B cell (primary cell): ENCODE data around the gene ASPG. TPM values are rescaled to one million over a fixed set of nuclear protein-coding genes. Genes with fewer than 3 reads are reported as not detected.

Experiments
- ATAC-seq: fragments of 200-7000 bp; cut with Tn5 transposase; one replicate; pipeline ENCODE4 v1.10.0; 2021; ENCODE audit warnings: low read depth, mild to moderate bottlenecking, moderate number of reproducible peaks, moderate library complexity
- CTCF ChIA-PET: fragments of 350-600 bp; sonication (Branson Sonifier 250); formaldehyde crosslinking; loops from one replicate; lab custom pipeline; 2021; ENCODE audit warnings: antibody characterized with exemption, inconsistent platforms; lab: Charles Lee
- POLR2A ChIA-PET: fragments of 350-600 bp; sonication (Branson Sonifier 250); formaldehyde crosslinking; loops from one replicate; lab custom pipeline; 2021; ENCODE audit warnings: antibody characterized with exemption; lab: Charles Lee
- DNase-seq: peaks from one replicate; pipeline ENCODE4 v3.0.0; 2013
- H2AFZ ChIP-seq: 2 replicates; pipeline ENCODE4 v1.6.1; 2012; ENCODE audit warnings: mild to moderate bottlenecking, low read depth, low read length; ENCODE audit not compliant: insufficient read depth, poor library complexity, severe bottlenecking
- H3K27ac ChIP-seq, 2 donors: 1 replicate in 1 of 2; 2 replicates in 1 of 2; pipeline ENCODE4 v1.5.1; 2012 to 2013; ENCODE audit warnings: low read length in 2 of 2, mild to moderate bottlenecking in 2 of 2, moderate library complexity in 1 of 2
- H3K27me3 ChIP-seq, 4 experiments: fragments of 200-600 bp in 1 of 4; sonication (generic) in 1 of 4; replicated peaks in 1 of 4; 1 replicate in 2 of 4; 2 replicates in 2 of 4; pipeline versions ENCODE4 v1.6.1 to v1.7.0; 2013 to 2016; ENCODE audit warnings: low read length in 3 of 4, mild to moderate bottlenecking in 2 of 4, mixed read lengths in 1 of 4, moderate library complexity in 1 of 4; ENCODE audit not compliant: insufficient read depth in 4 of 4, control insufficient read depth in 3 of 4; ENCODE audit errors: control extremely low read depth in 1 of 4
- H3K36me3 ChIP-seq, 2 experiments: replicated peaks in 1 of 2; 1 replicate in 1 of 2; 2 replicates in 1 of 2; pipeline versions ENCODE4 v1.6.1 to v1.7.1; 2013; ENCODE audit warnings: low read length in 1 of 2; ENCODE audit not compliant: insufficient read depth in 2 of 2, control insufficient read depth in 1 of 2; ENCODE audit errors: control extremely low read depth in 1 of 2, extremely low read depth in 1 of 2
- H3K4me1 ChIP-seq, 2 donors: fragments of 200-600 bp in 1 of 2; sonication (generic) in 1 of 2; 1 replicate in 1 of 2; 2 replicates in 1 of 2; pipeline versions ENCODE4 v1.5.1 to v1.6.1; 2013 to 2017; ENCODE audit warnings: low read length in 2 of 2; ENCODE audit not compliant: control insufficient read depth in 2 of 2, insufficient read depth in 2 of 2
- H3K4me2 ChIP-seq: replicated peaks from 2 replicates; pipeline ENCODE3; 2012; ENCODE audit warnings: mild to moderate bottlenecking, low read depth, low read length; ENCODE audit not compliant: poor library complexity, severe bottlenecking
- H3K4me3 ChIP-seq, 5 experiments: fragments of 200-600 bp in 1 of 5; sonication (generic) in 1 of 5; 1 replicate in 3 of 5; 2 replicates in 2 of 5; pipeline versions ENCODE4 v1.5.1 to v1.7.0; 2011 to 2016; ENCODE audit warnings: low read length in 4 of 5, mild to moderate bottlenecking in 4 of 5, low read depth in 2 of 5, control low read depth in 1 of 5, moderate library complexity in 1 of 5; ENCODE audit not compliant: insufficient read depth in 1 of 5; ENCODE audit errors: control extremely low read depth in 1 of 5, extremely low read depth in 1 of 5
- H3K79me2 ChIP-seq: fragments of 200-600 bp; sonication (generic); one replicate; pipeline ENCODE4 v1.6.0; 2016; ENCODE audit warnings: low read length; ENCODE audit not compliant: control insufficient read depth, insufficient read depth
- H3K9ac ChIP-seq: fragments of 200-600 bp; sonication (generic); 2 replicates; pipeline ENCODE4 v1.6.1; 2017; ENCODE audit warnings: mild to moderate bottlenecking, low read length, moderate library complexity
- H3K9me3 ChIP-seq, 3 donors: one replicate each; pipeline versions ENCODE4 v1.6.1 to v1.7.1; 2013; ENCODE audit warnings: low read length in 2 of 3; ENCODE audit not compliant: control insufficient read depth in 2 of 3, insufficient read depth in 1 of 3; ENCODE audit errors: control extremely low read depth in 1 of 3
- H4K20me1 ChIP-seq: 2 replicates; pipeline ENCODE4 v1.6.0; 2012; ENCODE audit warnings: mild to moderate bottlenecking, low read length; ENCODE audit not compliant: insufficient read depth, control insufficient read depth, poor library complexity, severe bottlenecking
- H3K27ac Mint-ChIP-seq: one replicate; pipeline ENCODE4 v1.8.0; 2021; ENCODE audit warnings: mixed read lengths
- H3K27me3 Mint-ChIP-seq: one replicate; pipeline ENCODE4 v1.8.0; 2021; ENCODE audit warnings: mixed read lengths
- H3K4me1 Mint-ChIP-seq: one replicate; pipeline ENCODE4 v1.8.0; 2021; ENCODE audit warnings: mixed read lengths
- H3K4me3 Mint-ChIP-seq: one replicate; pipeline ENCODE4 v1.8.0; 2021; ENCODE audit warnings: mixed read lengths
- H3K9me3 Mint-ChIP-seq: one replicate; pipeline ENCODE4 v1.8.0; 2022; ENCODE audit warnings: mixed read lengths; ENCODE audit not compliant: insufficient read depth
- EZH2 ChIP-seq: IDR thresholded peaks from 2 replicates; pipeline ENCODE4 v1.6.1; 2012; ENCODE audit warnings: borderline replicate concordance, low read depth, mild to moderate bottlenecking, moderate library complexity, low read length; ENCODE audit not compliant: insufficient read depth, poor library complexity, severe bottlenecking
- WGBS: methylation state at CpG from one replicate; pipeline ENCODE4 v1.1.5; 2013; ENCODE audit warnings: missing lambda C conversion rate; ENCODE audit not compliant: insufficient coverage; 5-methylcytosine and 5-hydroxymethylcytosine counted together
- intact Hi-C: fragments of 100-400 bp; cut with micrococcal nuclease; formaldehyde crosslinking; loops from one replicate; pipeline ENCODE4 v1.10.0; 2022
- polyA plus RNA-seq: library from polyadenylated mRNA; depleted of rRNA; stranded (reverse); fragments of >200 nt; gene quantifications from 2 replicates; pipeline ENCODE4 v1.2.3, GENCODE V29; 2012
- total RNA-seq, 2 donors: library from RNA; stranded (reverse); fragments of 120-200 nt in 1 of 2; gene quantifications; 1 replicate in 1 of 2; 2 replicates in 1 of 2; pipeline versions ENCODE4 v1.2.3 to v1.2.4, GENCODE V29; 2013 to 2022
- TF ChIP-seq, protein P1 (sequence below): fragments of 200-600 bp; IDR thresholded peaks from one replicate; pipeline ENCODE4 v1.8.0; 2022; ENCODE audit warnings: antibody characterized with exemption, mild to moderate bottlenecking

ASPG gene
- total and polyA plus RNA-seq, 2 donors (not counting 1 experiment from before 2014, with no cell fraction given): not detected

DNA sequence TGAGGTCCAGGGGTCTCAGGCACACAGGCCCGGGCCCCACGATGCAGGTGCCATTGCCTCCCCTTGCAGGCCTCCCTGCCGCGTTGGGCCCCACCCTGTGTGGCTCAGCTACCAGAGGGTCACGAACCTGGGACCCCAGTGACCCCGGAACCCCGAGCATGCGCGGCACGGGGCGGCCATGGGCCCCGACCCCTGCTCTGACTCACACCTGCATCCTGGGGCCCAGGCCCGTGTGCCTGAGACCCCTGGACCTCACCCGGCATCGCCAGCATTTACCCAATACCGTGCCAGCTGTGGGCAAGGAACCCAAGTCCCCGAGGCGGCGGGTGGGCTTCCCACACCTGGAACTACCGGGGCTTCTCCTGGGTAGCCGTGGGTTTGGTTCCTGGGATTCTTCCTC is 78.0 kb downstream of the ASPG start:
- Histone ChIP-seq H3K4me1 (peaks cover 0 to 9% of the 10 kb centered on the region in 2 donors), H3K36me3 (no peaks in the 10 kb centered on the region), H3K27ac (no peak overlapping the region), H3K79me2 (no peaks in the 10 kb centered on the region), H3K9me3 (no peaks in the 10 kb centered on the region), H3K9ac (no peak overlapping the region), H3K4me2 (no peak overlapping the region), H3K27me3 (no peaks in the 10 kb centered on the region), H4K20me1 (no peaks in the 10 kb centered on the region), H2AFZ (no peak overlapping the region), H3K4me3 (no peak overlapping the region)
- Mint-ChIP-seq H3K27ac (no peak overlapping the region), H3K4me3 (no peak overlapping the region), H3K4me1 (no peaks in the 10 kb centered on the region), H3K9me3 (no peaks in the 10 kb centered on the region), H3K27me3 (no peaks in the 10 kb centered on the region)
- 87% methylated on average over 20 of the region's 21 CpGs for WGBS
- TF ChIP-seq EZH2: no peak
- TF ChIP-seq, protein P1, sequence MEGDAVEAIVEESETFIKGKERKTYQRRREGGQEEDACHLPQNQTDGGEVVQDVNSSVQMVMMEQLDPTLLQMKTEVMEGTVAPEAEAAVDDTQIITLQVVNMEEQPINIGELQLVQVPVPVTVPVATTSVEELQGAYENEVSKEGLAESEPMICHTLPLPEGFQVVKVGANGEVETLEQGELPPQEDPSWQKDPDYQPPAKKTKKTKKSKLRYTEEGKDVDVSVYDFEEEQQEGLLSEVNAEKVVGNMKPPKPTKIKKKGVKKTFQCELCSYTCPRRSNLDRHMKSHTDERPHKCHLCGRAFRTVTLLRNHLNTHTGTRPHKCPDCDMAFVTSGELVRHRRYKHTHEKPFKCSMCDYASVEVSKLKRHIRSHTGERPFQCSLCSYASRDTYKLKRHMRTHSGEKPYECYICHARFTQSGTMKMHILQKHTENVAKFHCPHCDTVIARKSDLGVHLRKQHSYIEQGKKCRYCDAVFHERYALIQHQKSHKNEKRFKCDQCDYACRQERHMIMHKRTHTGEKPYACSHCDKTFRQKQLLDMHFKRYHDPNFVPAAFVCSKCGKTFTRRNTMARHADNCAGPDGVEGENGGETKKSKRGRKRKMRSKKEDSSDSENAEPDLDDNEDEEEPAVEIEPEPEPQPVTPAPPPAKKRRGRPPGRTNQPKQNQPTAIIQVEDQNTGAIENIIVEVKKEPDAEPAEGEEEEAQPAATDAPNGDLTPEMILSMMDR: no peak
- POLR2A ChIA-PET: no interaction called here
- intact Hi-C loops: no loop called here
- DNase-seq (no peak), ATAC-seq (no peak)
- CTCF ChIA-PET: no interaction called here

DNA sequence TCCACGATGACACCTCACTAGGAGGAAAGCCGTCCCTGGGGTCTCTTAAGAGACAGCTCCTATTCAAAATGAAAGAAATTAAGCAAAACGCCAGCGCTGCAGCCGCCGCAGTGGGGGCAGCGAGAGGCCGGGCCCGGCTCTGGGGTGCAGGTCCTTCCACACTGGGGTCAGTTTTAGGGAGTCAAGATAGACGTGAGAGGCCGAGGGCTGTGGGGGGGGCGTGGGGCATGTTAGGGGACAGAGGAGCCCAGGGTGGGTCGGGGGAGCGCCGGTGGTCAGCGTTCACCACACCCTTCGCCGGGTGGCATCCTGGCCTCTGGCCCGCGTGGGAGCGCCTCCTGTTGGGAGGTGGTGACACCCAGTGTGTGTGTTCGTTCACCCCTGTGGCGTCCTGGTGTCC is 78.5 kb downstream of the ASPG start:
- ChIA-PET POLR2A (no interaction called here), CTCF (no interaction called here)
- Mint-ChIP-seq H3K9me3 (no peaks in the 10 kb centered on the region), H3K27ac (no peak overlapping the region), H3K27me3 (no peaks in the 10 kb centered on the region), H3K4me1 (no peaks in the 10 kb centered on the region), H3K4me3 (no peak overlapping the region)
- H3K9ac ChIP-seq: no peak overlapping the region
- TF ChIP-seq, protein P1: no peak
- TF ChIP-seq EZH2: no peak
- H3K4me1 ChIP-seq: peaks cover 0 to 9% of the 10 kb centered on the region in 2 donors
- H3K9me3 ChIP-seq: no peaks in the 10 kb centered on the region
- H3K4me2 ChIP-seq: no peak overlapping the region
- no peak overlapping the region for H3K4me3 ChIP-seq
- H3K36me3 ChIP-seq: no peaks in the 10 kb centered on the region
- no peaks in the 10 kb centered on the region for H3K27me3 ChIP-seq
- intact Hi-C loops: no loop called here
- WGBS: 84% methylated on average over 21 of the region's 23 CpGs
- H4K20me1 ChIP-seq: no peaks in the 10 kb centered on the region
- H3K79me2 ChIP-seq: no peaks in the 10 kb centered on the region
- no peak for ATAC-seq
- H3K27ac ChIP-seq: no peak overlapping the region
- no peak for DNase-seq
- no peak overlapping the region for H2AFZ ChIP-seq
